ENCODE results near the gene PRDM5. TPM values are rescaled to one million over a fixed set of nuclear protein-coding genes. Genes with fewer than 3 reads are reported as not detected.

The PRDM5 gene
- total RNA-seq, 4 donors from 2014 or later = 1.2 to 6.9 (median 4.4) TPM

- H3K4me3 ChIP-seq (ENCODE audit: low read depth, poor library complexity, severe bottlenecking) = no peak overlapping the region
- no peak for DNase-seq (ENCODE audit: low spot score in 2 of 2)
- TF ChIP-seq POLR2A (IDR thresholded peaks at IDR 0.05) (no peak), CTCF (IDR thresholded peaks at IDR 0.05) (no peak)
- intact Hi-C loops (cut with DNase I; ENCODE audit: low total_unique reads) = no loop called here
- WGBS, 2 donors = 48 to 55% methylated on average over 6 of the region's 6 CpGs
Observed at GRCh38 chr4:120683897-120684540, 238.5 kb downstream of the PRDM5 start.

- intact Hi-C loops (cut with DNase I; ENCODE audit: low total_unique reads) = no loop called here
- H3K4me3 ChIP-seq (ENCODE audit: low read depth, poor library complexity, severe bottlenecking) = no peak overlapping the region
- WGBS, 2 donors = 66 to 71% methylated on average over 3 of the region's 3 CpGs
- no peak for TF ChIP-seq POLR2A (IDR thresholded peaks at IDR 0.05)
- TF ChIP-seq CTCF (IDR thresholded peaks at IDR 0.05) = no peak
- DNase-seq (ENCODE audit: low spot score in 2 of 2) = no peak
Observed at GRCh38 chr4:120682981-120683380, 239.5 kb downstream of the PRDM5 start.

- H3K4me3 ChIP-seq (ENCODE audit: low read depth, poor library complexity, severe bottlenecking) = no peak overlapping the region
- WGBS, 2 donors = 86 to 88% methylated on average over 3 of the region's 3 CpGs
- TF ChIP-seq CTCF (IDR thresholded peaks at IDR 0.05) = no peak
- no peak for TF ChIP-seq POLR2A (IDR thresholded peaks at IDR 0.05)
- DNase-seq (ENCODE audit: low spot score in 2 of 2) = no peak
- intact Hi-C loops (cut with DNase I; ENCODE audit: low total_unique reads) = no loop called here
Observed at GRCh38 chr4:120680647-120681228, 241.8 kb downstream of the PRDM5 start.

- no peak for TF ChIP-seq CTCF (IDR thresholded peaks at IDR 0.05)
- no peak for TF ChIP-seq POLR2A (IDR thresholded peaks at IDR 0.05)
- no peak overlapping the region for H3K4me3 ChIP-seq (ENCODE audit: low read depth, poor library complexity, severe bottlenecking)
- intact Hi-C loops (cut with DNase I; ENCODE audit: low total_unique reads) = no loop called here
- WGBS, 2 donors = 89 to 97% methylated on average over 3 of the region's 3 CpGs
- DNase-seq (ENCODE audit: low spot score in 2 of 2) = no peak
Observed at GRCh38 chr4:120673696-120674095, 248.8 kb downstream of the PRDM5 start.

- no peak for DNase-seq (ENCODE audit: low spot score in 2 of 2)
- no peak overlapping the region for H3K4me3 ChIP-seq (ENCODE audit: low read depth, poor library complexity, severe bottlenecking)
- WGBS, 2 donors = 80 to 86% methylated on average over 5 of the region's 5 CpGs
- intact Hi-C loops (cut with DNase I; ENCODE audit: low total_unique reads) = no loop called here
- no peak for TF ChIP-seq CTCF (IDR thresholded peaks at IDR 0.05)
- no peak for TF ChIP-seq POLR2A (IDR thresholded peaks at IDR 0.05)
Observed at GRCh38 chr4:120672558-120673147, 249.9 kb downstream of the PRDM5 start.
